CD1c-positive myeloid dendritic cell (primary cell): Measurements from ENCODE around the gene FKBP2.

Experiments
- DNase-seq: peaks from one replicate; pipeline ENCODE4 v3.0.0-alpha.2; 2016; ENCODE audit errors: extremely low spot score

FKBP2 gene

GRCh38 chr11:64249038-64249437, 8.1 kb downstream of the FKBP2 start:
- no peak for DNase-seq

- no peak for DNase-seq
These were observed 8.9 kb downstream of the FKBP2 start for GRCh38 chr11:64249563-64250414.

GRCh38 chr11:64250415-64251015, 9.6 kb downstream of the FKBP2 start:
- DNase-seq = no peak

GRCh38 chr11:64251016-64251752, 10.3 kb downstream of the FKBP2 start, which contains the start of gene PLCB3:
Gene PLCB3 (plus strand): TSS chr11:64251530. CDS start chr11:64251650, 120 bp downstream.
- DNase-seq = peak; percentile 88

- DNase-seq = no peak
These were observed 10.8 kb downstream of the FKBP2 start for GRCh38 chr11:64251753-64252002.

GRCh38 chr11:64252003-64252872, 11.3 kb downstream of the FKBP2 start:
- peak; percentile 36 for DNase-seq

- DNase-seq = no peak
These were observed 12.1 kb downstream of the FKBP2 start for GRCh38 chr11:64253043-64253442.

- DNase-seq = no peak
These were observed 12.6 kb downstream of the FKBP2 start for GRCh38 chr11:64253481-64253880.

GRCh38 chr11:64254326-64254725, 13.4 kb downstream of the FKBP2 start:
- DNase-seq = no peak

GRCh38 chr11:64255135-64256128, 14.5 kb downstream of the FKBP2 start:
- no peak for DNase-seq

GRCh38 chr11:64256300-64256699, 15.4 kb downstream of the FKBP2 start:
- no peak for DNase-seq

GRCh38 chr11:64258356-64258755, 17.5 kb downstream of the FKBP2 start:
- no peak for DNase-seq

- DNase-seq = no peak
These were observed 18.1 kb downstream of the FKBP2 start for GRCh38 chr11:64258946-64259532.

GRCh38 chr11:64259533-64260067, 18.7 kb downstream of the FKBP2 start:
- DNase-seq = no peak

GRCh38 chr11:64260147-64260708, 19.3 kb downstream of the FKBP2 start:
- no peak for DNase-seq

GRCh38 chr11:64261556-64262080, 20.7 kb downstream of the FKBP2 start:
- no peak for DNase-seq

- DNase-seq = no peak
These were observed 21.5 kb downstream of the FKBP2 start for GRCh38 chr11:64262271-64263002.
